K562 (cell line): ENCODE results near the gene CCSER1. TPM values are rescaled to one million over a fixed set of nuclear protein-coding genes. Genes with fewer than 3 reads are reported as not detected.

Experiments
- ATAC-seq: fragments of 200-7000 bp; cut with Tn5 transposase; 3 replicates; pipeline ENCODE4 v1.9.1; 2020; ENCODE audit warnings: moderate library complexity
- BruUV-seq: library from RNA; stranded (reverse); fragments of 400-500 nt; replicated peaks from 2 replicates; lab custom pipeline; 2021; lab: Mats Ljungman, UMichigan
- CTCF ChIA-PET: fragments of 300-600 bp; formaldehyde crosslinking; extraction: SDS; loops from one replicate; lab custom pipeline; 2021; ENCODE audit warnings: low intra/inter-chr PET ratio; lab: Yijun Ruan, JAX
- POLR2A ChIA-PET: fragments of 300-600, 350-650 bp; sonication (Branson Sonifier 250); formaldehyde crosslinking; extraction: SDS; loops from one replicate; lab custom pipeline; 2021; ENCODE audit warnings: antibody characterized with exemption, inconsistent platforms; lab: Yijun Ruan, JAX
- DNase-seq, 4 experiments: peaks; one replicate each; pipeline versions ENCODE4 v3.0.0 to v3.0.0-alpha.2; 2011 to 2018; ENCODE audit warnings: low spot score in 3 of 4, mixed read lengths in 3 of 4; ENCODE audit errors: extremely low read depth in 1 of 4
- FAIRE-seq: peaks from 2 replicates; lab custom pipeline; 2011; peaks lifted over from hg19 to GRCh38; lab: Jason Lieb, UNC
- H2AFZ ChIP-seq: 2 replicates; pipeline ENCODE4 v1.6.0; 2011; ENCODE audit warnings: low read depth, low read length, control low read depth, inconsistent platforms
- H3K27ac ChIP-seq: fragments of 200-600 bp; 3 replicates; pipeline ENCODE4 v1.8.0; 2011; ENCODE audit warnings: low read depth, mild to moderate bottlenecking, control low read depth, inconsistent platforms, low read length, moderate library complexity, mixed read lengths; ENCODE audit errors: extremely low read depth
- H3K27me3 ChIP-seq, 2 experiments: fragments of 300-600 bp in 1 of 2; 2 replicates in 1 of 2; 3 replicates in 1 of 2; pipeline versions ENCODE4 v1.6.0 to v1.8.0; 2011; ENCODE audit warnings: inconsistent platforms in 2 of 2, low read length in 2 of 2, mild to moderate bottlenecking in 1 of 2, mixed read lengths in 1 of 2, moderate library complexity in 1 of 2; ENCODE audit not compliant: control insufficient read depth in 2 of 2, insufficient read depth in 2 of 2
- H3K36me3 ChIP-seq: fragments of 300-600 bp; 3 replicates; pipeline ENCODE4 v1.8.0; 2011; ENCODE audit warnings: mild to moderate bottlenecking, low read length, inconsistent platforms; ENCODE audit not compliant: control insufficient read depth, insufficient read depth
- H3K4me1 ChIP-seq, 2 experiments: fragments of 200-600 bp in 1 of 2; replicated peaks in 1 of 2; 2 replicates in 1 of 2; 3 replicates in 1 of 2; pipeline versions ENCODE4 v1.5.1 to v1.8.0; 2011; ENCODE audit warnings: inconsistent platforms in 2 of 2, low read length in 2 of 2, mild to moderate bottlenecking in 1 of 2, mixed read lengths in 1 of 2, moderate library complexity in 1 of 2; ENCODE audit not compliant: control insufficient read depth in 2 of 2, insufficient read depth in 2 of 2
- H3K4me2 ChIP-seq: 2 replicates; pipeline ENCODE4 v1.6.1; 2011; ENCODE audit warnings: low read length, control low read depth, inconsistent platforms, mixed read lengths; ENCODE audit not compliant: insufficient read depth
- H3K4me3 ChIP-seq: fragments of 200-600 bp; sonication (generic), shearing (Covaris generic); 2 replicates; pipeline ENCODE4 v1.5.1; 2016; ENCODE audit warnings: control low read depth, inconsistent platforms
- H3K79me2 ChIP-seq: fragments of 200-600 bp; 3 replicates; pipeline ENCODE4 v1.8.0; 2011; ENCODE audit warnings: low read length, inconsistent platforms; ENCODE audit not compliant: control insufficient read depth, insufficient read depth
- H3K9ac ChIP-seq, 2 experiments: 2 replicates each; pipeline versions ENCODE4 v1.6.0 to v1.6.1; 2011; ENCODE audit warnings: low read depth in 2 of 2, low read length in 2 of 2, control low read depth in 1 of 2, inconsistent platforms in 1 of 2, mild to moderate bottlenecking in 1 of 2, mixed read lengths in 1 of 2; ENCODE audit not compliant: insufficient read depth in 1 of 2
- H3K9me1 ChIP-seq: one replicate; pipeline ENCODE4 v1.6.0; 2011; ENCODE audit warnings: inconsistent platforms, mild to moderate bottlenecking, low read length, moderate library complexity; ENCODE audit not compliant: control insufficient read depth, insufficient read depth
- H3K9me3 ChIP-seq: replicated peaks from 2 replicates; pipeline ENCODE4 v1.5.1; 2011; ENCODE audit warnings: low read depth, low read length, inconsistent platforms; ENCODE audit not compliant: control insufficient read depth, insufficient read depth
- H4K20me1 ChIP-seq: replicated peaks from 2 replicates; pipeline ENCODE4 v1.6.1; 2011; ENCODE audit warnings: low read length, inconsistent platforms, mixed read lengths; ENCODE audit not compliant: control insufficient read depth, insufficient read depth
- CGGBP1 ChIP-seq: fragments of 250-450 bp; sonication (Bioruptor Pico); IDR thresholded peaks from 2 replicates; pipeline ENCODE4 v1.9.0; 2021; ENCODE audit warnings: mild to moderate bottlenecking
- CREB3L1 ChIP-seq: fragments of 450-650 bp; IDR thresholded peaks from 2 replicates; pipeline ENCODE4 v1.6.1; 2014; ENCODE audit warnings: low read depth, mild to moderate bottlenecking, moderate library complexity, borderline replicate concordance
- ETS2 ChIP-seq: IDR thresholded peaks from 2 replicates; pipeline ENCODE4 v1.6.1; 2016; ENCODE audit warnings: borderline replicate concordance, missing genetic modification characterization, mild to moderate bottlenecking, moderate library complexity, missing compliant biosample characterization; ENCODE audit not compliant: poor library complexity, severe bottlenecking
- PRPF4 ChIP-seq: fragments of 200-400 bp; formaldehyde crosslinking; IDR thresholded peaks from one replicate; pipeline ENCODE4 v1.6.1; 2017; ENCODE audit warnings: low read length, low read depth, mild to moderate bottlenecking; ENCODE audit not compliant: insufficient read depth, poor library complexity, severe bottlenecking
- SOX6 ChIP-seq: fragments of 450-650 bp; IDR thresholded peaks from 2 replicates; pipeline ENCODE4 v1.6.1; 2014; ENCODE audit warnings: mild to moderate bottlenecking
- SP1 ChIP-seq: sonication (generic); formaldehyde crosslinking; IDR thresholded peaks from 2 replicates; pipeline ENCODE4 v1.8.1; 2022; ENCODE audit warnings: mild to moderate bottlenecking, missing genetic modification reagents
- THAP12 ChIP-seq: fragments of 250-450 bp; sonication (Bioruptor Pico); IDR thresholded peaks from 2 replicates; pipeline ENCODE4 v1.9.0; 2021; ENCODE audit warnings: mild to moderate bottlenecking, inconsistent platforms
- TSHZ1 ChIP-seq: fragments of 250-450 bp; sonication (Bioruptor Pico); IDR thresholded peaks from 2 replicates; pipeline ENCODE4 v1.4.0; 2020; ENCODE audit warnings: mild to moderate bottlenecking, moderate library complexity
- ZSCAN29 ChIP-seq: fragments of 450-650 bp; IDR thresholded peaks from 2 replicates; pipeline ENCODE4 v1.6.1; 2017
- WGBS: fragments of 100-300 bp; shearing (Covaris generic); methylation state at CpG from one replicate; pipeline ENCODE4 v1.1.6; 2016; ENCODE audit warnings: low coverage, mixed read lengths; ENCODE audit not compliant: insufficient coverage; ENCODE audit errors: missing lambda C conversion rate; 5-methylcytosine and 5-hydroxymethylcytosine counted together
- in situ Hi-C: fragments of 300-500 bp; cut with MboI; formaldehyde crosslinking; loops from 4 replicates; pipeline ENCODE4 v1.15.0; 2018; ENCODE audit warnings: inconsistent platforms, mixed read lengths
- intact Hi-C: fragments of 100-400 bp; cut with micrococcal nuclease; formaldehyde crosslinking; loops from 2 replicates; pipeline ENCODE4 v1.14.2; 2022
- polyA plus RNA-seq, 8 experiments: library from polyadenylated mRNA; depleted of rRNA in 4 of 8; stranded (reverse) in 5 of 8; unstranded in 3 of 8; fragments of >200 nt; fragmentation: Nextera tagmentation in 2 of 8; fragmentation: Illumina TruSeq in 1 of 8; extraction: Ambion mirVana in 2 of 8; extraction: Trizol in 1 of 8; gene quantifications; 2 replicates each; pipeline versions ENCODE4 v1.2.1 to v1.2.3, GENCODE V29; 2011 to 2014; ENCODE audit warnings: inconsistent platforms in 1 of 8, missing spikeins in 1 of 8
- total RNA-seq, 7 experiments: library from RNA; depleted of rRNA in 6 of 7; stranded (reverse); fragments of >200 nt in 6 of 7; fragmentation: Illumina TruSeq in 2 of 7; extraction: Trizol in 2 of 7; gene quantifications; 2 replicates each; pipeline versions ENCODE4 v1.2.1 to v1.2.3, GENCODE V29; 2011 to 2021; ENCODE audit warnings: low replicate concordance in 1 of 7

Gene CCSER1
- total and polyA plus RNA-seq, 9 of the 15 experiments (the other 6 are each of a cell fraction or from before 2014, with no cell fraction given), result not detected

GRCh38 chr4:91525621-91526020, 1398.4 kb downstream of the CCSER1 start:
- no peaks in the 10 kb centered on the region for H4K20me1 ChIP-seq
- H3K4me1 ChIP-seq, result no peaks in the 10 kb centered on the region
- no peak for ATAC-seq
- H3K4me3 ChIP-seq, result no peak overlapping the region
- 0% methylated on average over 1 of the region's 1 CpG for WGBS
- H3K9me1 ChIP-seq, result no peaks in the 10 kb centered on the region
- no peak overlapping the region for H3K9ac ChIP-seq
- in situ Hi-C loops, result no loop called here
- no TSS peak for BruUV-seq
- no peaks in the 10 kb centered on the region for H3K9me3 ChIP-seq
- no peaks in the 10 kb centered on the region for H3K36me3 ChIP-seq
- ChIA-PET POLR2A (no interaction called here), CTCF (no interaction called here)
- no peak for FAIRE-seq
- intact Hi-C loops, result no loop called here
- no peak overlapping the region for H3K27ac ChIP-seq
- no peaks in the 10 kb centered on the region for H3K79me2 ChIP-seq
- no peak overlapping the region for H3K4me2 ChIP-seq
- no peak overlapping the region for H2AFZ ChIP-seq
- DNase-seq, result no peak
- H3K27me3 ChIP-seq, result no peaks in the 10 kb centered on the region
- TF ChIP-seq TSHZ1 (no peak), THAP12 (CRISPR knock-in tag) (no peak), PRPF4 (no peak), CGGBP1 (CRISPR knock-in tag) (no peak), SOX6 (no peak), ZSCAN29 (no peak), ETS2 (no peak), SP1 (CRISPR knock-in tag) (no peak), CREB3L1 (no peak)
